NOMO-1 treated with dmso at 0.1 percent for 144 hours (cell line): ENCODE results near the gene VHLL.

Experiments
- DNase-seq: peaks from one replicate; lab custom pipeline; 2025; ENCODE audit not compliant: unreplicated experiment; lab: John Stamatoyannopoulos, UW

Gene VHLL

GRCh38 chr1:156257711-156258110 is 41.4 kb downstream of the VHLL start:
- DNase-seq = no peak

GRCh38 chr1:156253634-156254033 is 45.5 kb downstream of the VHLL start:
- DNase-seq = no peak

- DNase-seq = no peak
Observed at GRCh38 chr1:156251527-156251926, 47.6 kb downstream of the VHLL start.

GRCh38 chr1:156249593-156249992 is 49.5 kb downstream of the VHLL start:
- DNase-seq = no peak
